ENCODE measurements around the gene FGD2. TPM values are rescaled to one million over a fixed set of nuclear protein-coding genes. Genes with fewer than 3 reads are reported as not detected.

FGD2 gene
- 1 to 10 TPM; 1.2 to 1.3 TPM for total RNA-seq

GRCh38 chr6:37005061-37005810 lies at the start of gene FGD2:
TSS of gene FGD2 (plus strand) at chr6:37005655. CDS start at chr6:37005818, 163 bp downstream.
- CTCF ChIA-PET, result interaction anchor here (0.5 to 3.2 kb wide), 4 partner anchors 13 to 204 kb away, joined by 3 to 27 read pairs (median 4); partner anchors contain the start of gene MTCH1
- POLR2A ChIA-PET, result interaction anchor here (1.9 kb wide), 1 partner anchor 19 kb away, joined by 5 read pairs; the partner anchor contains the start of gene MTCH1

GRCh38 chr6:36955671-36956445 lies 49.6 kb upstream of the FGD2 start:
- CTCF ChIA-PET, result interaction anchor here (0.8 to 2.0 kb wide), 5 partner anchors 10 to 103 kb away, joined by 3 to 7 read pairs (median 3); no protein-coding TSS in a partner anchor
- POLR2A ChIA-PET, result interaction anchor here (0.9 kb wide), 1 partner anchor 31 kb away, joined by 4 read pairs; the partner anchor contains the start of gene MTCH1

GRCh38 chr6:36956446-36956820 lies 49.0 kb upstream of the FGD2 start:
- ChIA-PET CTCF (interaction anchor here (0.8 to 2.0 kb wide), 3 partner anchors 10 to 62 kb away, joined by 3 to 7 read pairs (median 5); no protein-coding TSS in a partner anchor), POLR2A (interaction anchor here (0.9 kb wide), 1 partner anchor 30 kb away, joined by 4 read pairs; the partner anchor contains the start of gene MTCH1)

- ChIA-PET CTCF (no interaction called here), POLR2A (no interaction called here)
Observed at GRCh38 chr6:36957773-36958271, 47.6 kb upstream of the FGD2 start.

GRCh38 chr6:36958775-36959554 lies 46.5 kb upstream of the FGD2 start:
- POLR2A ChIA-PET, result no interaction called here
- CTCF ChIA-PET, result interaction anchor here (1.0 kb wide), 1 partner anchor 662 kb away, joined by 5 read pairs; no protein-coding TSS in a partner anchor

- CTCF ChIA-PET, result interaction anchor here (1.0 to 1.3 kb wide), 2 partner anchors 75 to 661 kb away, joined by 3 to 5 read pairs; no protein-coding TSS in a partner anchor
Observed at GRCh38 chr6:36959555-36960250, 45.8 kb upstream of the FGD2 start.

GRCh38 chr6:36961441-36962435 lies 43.7 kb upstream of the FGD2 start:
- ChIA-PET CTCF (no interaction called here), POLR2A (no interaction called here)

More at GRCh38 chr6:36959555-36960250, 45.8 kb upstream of the FGD2 start:
- POLR2A ChIA-PET, result no interaction called here

GRCh38 chr6:36962874-36963273 lies 42.6 kb upstream of the FGD2 start:
- POLR2A ChIA-PET, result interaction anchor here (0.7 kb wide), 1 partner anchor 23 kb away, joined by 3 read pairs; the partner anchor contains the start of gene MTCH1

GRCh38 chr6:36963451-36964290 lies 41.8 kb upstream of the FGD2 start:
- CTCF ChIA-PET, result interaction anchor here (1.5 kb wide), 1 partner anchor 36 kb away, joined by 3 read pairs; no protein-coding TSS in a partner anchor
- POLR2A ChIA-PET, result interaction anchor here (0.7 to 0.9 kb wide), 2 partner anchors 9 to 22 kb away, joined by 3 read pairs; partner anchors contain the start of genes MTCH1 and PI16

More at GRCh38 chr6:36962874-36963273, 42.6 kb upstream of the FGD2 start:
- CTCF ChIA-PET, result no interaction called here

- ChIA-PET POLR2A (interaction anchor here (0.9 kb wide), 1 partner anchor 10 kb away, joined by 3 read pairs; the partner anchor contains the start of gene PI16), CTCF (interaction anchor here (1.5 kb wide), 1 partner anchor 37 kb away, joined by 3 read pairs; no protein-coding TSS in a partner anchor)
Observed at GRCh38 chr6:36964349-36964748, 41.1 kb upstream of the FGD2 start.

- ChIA-PET POLR2A (no interaction called here), CTCF (interaction anchor here (1.5 kb wide), 1 partner anchor 38 kb away, joined by 3 read pairs; no protein-coding TSS in a partner anchor)
Observed at GRCh38 chr6:36964908-36965307, 40.5 kb upstream of the FGD2 start.

- CTCF ChIA-PET, result no interaction called here
Observed at GRCh38 chr6:36967301-36967700, 38.2 kb upstream of the FGD2 start.

GRCh38 chr6:36967757-36968156 lies 37.7 kb upstream of the FGD2 start:
- ChIA-PET CTCF (no interaction called here), POLR2A (no interaction called here)

More at GRCh38 chr6:36967301-36967700, 38.2 kb upstream of the FGD2 start:
- POLR2A ChIA-PET, result no interaction called here

GRCh38 chr6:36968266-36968977 lies 37.0 kb upstream of the FGD2 start:
- CTCF ChIA-PET, result no interaction called here
- POLR2A ChIA-PET, result no interaction called here

- ChIA-PET POLR2A (interaction anchor here (0.5 kb wide), 1 partner anchor 55 kb away, joined by 3 read pairs; no protein-coding TSS in a partner anchor), CTCF (no interaction called here)
Observed at GRCh38 chr6:36969240-36969691, 36.2 kb upstream of the FGD2 start.
